HG02885 (cell line): Measurements from ENCODE around the gene NCF4.
A peak's percentile ranks its signal among the peaks of the same experiment; 100 is the strongest.

ENCODE experiments used
- ATAC-seq: cut with Tn5 transposase; IDR thresholded peaks from one replicate; pipeline ENCODE4 v1.9.1; 2021; ENCODE audit warnings: mild to moderate bottlenecking; ENCODE audit not compliant: unreplicated experiment, poor library complexity

Gene NCF4

DNA sequence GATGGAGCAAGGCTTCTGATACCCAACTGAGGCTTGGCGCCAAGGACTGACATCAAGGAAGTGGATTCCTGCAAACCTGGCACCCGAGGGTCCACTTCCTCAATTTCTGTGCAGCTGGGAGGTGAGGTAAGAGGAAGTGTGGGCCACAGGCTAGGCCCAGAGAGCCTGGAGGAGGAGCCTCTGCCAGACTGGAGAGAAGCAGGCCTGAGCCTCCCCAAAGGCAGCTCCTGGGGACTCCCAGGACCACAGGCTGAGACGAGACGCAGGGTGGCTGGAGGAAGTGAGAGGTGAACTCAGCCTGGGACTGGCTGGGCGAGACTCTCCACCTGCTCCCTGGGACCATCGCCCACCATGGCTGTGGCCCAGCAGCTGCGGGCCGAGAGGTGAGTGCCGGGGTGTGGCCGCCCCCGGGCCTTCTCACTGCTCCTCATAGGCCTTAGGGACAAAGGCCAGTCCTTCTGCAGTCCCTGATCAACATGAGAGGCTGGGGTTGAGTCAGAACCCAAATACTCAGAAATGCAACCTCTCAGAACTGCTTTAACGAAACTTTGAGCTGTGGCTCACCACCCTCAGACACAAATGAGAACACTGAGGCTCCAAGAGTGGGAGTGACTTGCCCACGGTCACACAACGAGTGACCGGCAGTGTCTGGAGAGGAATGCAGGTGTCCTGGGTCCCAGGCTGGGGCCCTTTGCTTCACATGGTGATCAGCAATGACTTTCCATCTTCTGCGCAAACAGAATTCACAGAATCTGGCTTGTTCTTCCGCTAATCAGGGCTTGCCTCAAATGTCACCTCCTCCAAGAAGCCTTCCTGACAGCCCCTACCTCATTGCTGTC lies at the start of gene NCF4:
Gene NCF4 (plus strand): TSS at position 186 of the 839 bp plus-strand sequence. CDS start 166 bp downstream, at position 352.
- ATAC-seq = peak; percentile 68

DNA sequence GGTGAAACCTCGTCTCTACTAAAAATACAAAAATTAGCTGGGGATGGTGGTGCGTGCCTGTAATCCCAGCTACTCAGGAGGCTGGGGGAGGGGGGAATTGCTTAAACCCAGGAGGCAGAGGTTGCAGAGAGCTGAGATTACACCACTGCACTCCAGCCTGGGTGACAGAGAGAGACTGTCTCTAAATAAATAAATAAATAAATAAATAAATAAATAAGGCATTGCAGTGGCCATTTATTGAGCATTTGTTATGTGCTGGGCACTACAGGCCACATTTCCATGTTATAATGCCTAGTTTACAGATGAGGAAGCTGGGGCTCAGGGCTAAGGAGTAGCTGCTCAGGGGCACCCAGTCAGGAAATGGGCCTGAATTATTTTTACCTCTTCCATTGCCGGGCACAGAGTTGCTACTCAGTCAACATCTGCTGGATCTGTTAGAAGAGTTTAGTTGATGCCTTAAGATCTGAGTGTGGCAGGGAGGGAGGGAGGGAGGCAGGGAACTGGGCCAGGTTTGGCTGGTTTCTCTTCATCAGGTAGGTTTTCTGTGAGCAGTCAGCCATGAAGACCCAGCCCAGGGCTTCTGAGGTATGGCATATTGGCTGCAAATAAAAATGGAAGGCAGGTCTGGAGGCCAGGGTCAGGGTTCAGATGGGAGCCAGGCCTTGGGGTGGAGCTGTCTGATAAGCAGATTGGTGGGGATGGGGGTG lies 49.6 kb upstream of the NCF4 start:
- no peak for ATAC-seq

DNA sequence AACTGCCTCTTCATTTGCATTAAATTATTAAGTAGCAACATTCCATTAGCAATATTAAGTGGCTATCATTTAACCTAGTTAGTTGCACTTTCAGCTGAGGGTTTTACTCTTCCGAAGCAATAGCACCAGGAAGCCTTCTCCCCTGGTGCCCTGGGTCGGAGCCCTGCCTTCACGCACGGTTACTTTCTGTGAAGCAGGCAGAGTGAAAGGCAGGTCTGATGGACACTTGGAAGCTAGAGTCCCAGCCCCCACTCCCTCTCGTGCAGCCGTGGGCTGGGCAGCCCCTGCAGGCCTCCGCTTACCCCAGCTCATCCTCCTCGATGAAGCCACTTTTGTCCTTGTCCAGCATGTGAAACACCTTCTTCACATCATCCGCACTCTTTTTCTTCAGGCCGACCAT lies 46.0 kb upstream of the NCF4 start:
- no peak for ATAC-seq

DNA sequence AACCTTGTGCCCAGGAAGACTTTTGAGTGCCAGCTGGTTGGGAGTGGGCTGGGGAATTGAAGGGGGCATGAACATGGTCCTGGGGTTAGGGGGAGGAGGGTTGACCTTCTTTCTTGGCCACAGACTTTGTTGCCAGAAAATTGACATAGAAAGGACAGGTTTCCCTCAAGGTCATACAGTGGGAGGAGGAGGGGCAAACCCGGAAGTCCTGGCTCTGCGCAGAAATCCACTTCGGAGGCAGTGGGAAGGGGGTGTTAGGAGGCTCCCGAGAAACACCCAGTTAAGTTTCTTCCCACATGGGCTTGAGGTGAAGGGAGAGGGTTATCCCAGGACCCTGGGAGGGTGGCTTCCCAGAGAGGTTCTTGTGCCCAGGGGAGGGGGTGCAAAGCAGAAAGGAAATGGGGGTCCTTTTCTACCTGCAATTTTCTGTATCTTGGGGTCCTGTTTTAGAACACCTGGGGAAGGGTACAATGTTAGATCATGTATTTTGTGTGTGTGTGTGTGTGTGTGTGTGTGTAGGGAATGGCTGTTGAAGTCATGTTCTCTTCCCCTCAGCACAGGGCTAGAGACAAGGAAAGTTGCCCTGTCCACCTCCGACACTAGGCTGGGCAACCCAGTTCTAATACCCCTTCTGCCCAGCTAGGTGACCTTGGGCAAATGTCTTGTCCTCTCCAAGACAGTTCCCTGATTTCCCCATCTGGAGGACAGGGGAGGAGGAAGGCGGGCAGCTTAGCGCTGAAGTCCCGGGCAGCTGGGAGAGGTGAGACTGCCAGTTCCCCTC lies 45.1 kb upstream of the NCF4 start:
- ATAC-seq = no peak

DNA sequence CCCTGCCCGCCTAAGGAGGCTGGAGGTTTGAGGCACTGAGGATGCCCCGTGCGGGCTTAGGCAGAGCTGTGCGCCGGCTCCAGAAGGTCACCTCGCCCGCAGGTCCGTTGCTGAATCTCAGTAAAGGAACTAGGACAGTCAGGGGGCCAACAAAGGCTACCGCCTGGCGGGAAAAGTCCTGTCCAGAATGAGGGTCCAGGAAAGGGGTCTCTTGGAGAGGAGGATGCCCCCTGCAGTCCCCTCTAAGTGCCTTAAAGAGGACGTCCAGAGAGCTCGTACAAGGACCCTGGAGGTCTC lies 44.5 kb upstream of the NCF4 start:
- no peak for ATAC-seq

DNA sequence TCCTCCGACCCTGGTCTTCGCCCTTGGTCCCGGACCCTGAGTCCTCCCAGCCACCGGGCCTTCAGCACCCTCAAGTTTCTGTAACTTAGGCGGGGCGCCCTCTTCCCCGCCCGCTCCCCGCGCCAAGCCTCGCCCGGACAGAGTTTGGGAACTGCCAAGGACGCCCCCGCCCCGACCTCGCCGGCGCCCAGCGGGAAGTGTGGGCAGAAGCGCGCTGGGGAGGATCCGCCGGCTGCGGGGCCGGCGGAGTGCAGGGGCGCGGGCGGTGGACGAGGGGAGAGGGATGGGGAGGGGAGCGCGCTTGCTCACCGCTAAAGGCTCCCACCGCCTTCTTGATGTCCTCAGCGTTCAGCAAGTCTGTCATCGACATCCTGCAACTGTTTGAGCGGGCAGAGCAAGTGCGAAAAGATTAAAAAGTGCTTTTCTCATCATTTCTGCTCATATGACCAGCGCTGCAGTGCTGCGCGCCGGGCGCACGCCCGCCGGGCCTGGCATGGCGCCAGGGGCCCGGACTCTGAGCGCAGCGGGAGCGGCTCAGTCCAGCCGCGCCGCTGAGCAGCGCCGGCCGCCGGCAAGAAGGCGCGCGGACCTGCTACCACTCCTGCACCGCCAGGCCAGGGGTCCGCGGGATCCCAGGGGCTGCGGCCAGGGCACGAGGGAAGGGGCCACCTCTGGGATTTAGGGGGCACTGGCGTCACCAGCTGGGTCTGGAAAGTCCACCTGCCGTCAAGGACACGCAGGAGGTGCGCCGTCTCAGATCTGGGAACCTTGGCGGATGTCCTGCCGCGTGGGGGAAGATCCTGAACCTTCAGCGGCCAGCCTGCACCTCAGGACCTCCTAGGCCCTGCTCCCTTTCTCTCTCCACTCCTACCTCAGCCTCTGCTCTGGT lies 43.9 kb upstream of the NCF4 start, which contains the start of gene PVALB:
Gene PVALB (minus strand): TSS at position 400 of the 889 bp plus-strand sequence. CDS start 30 bp downstream, at position 370.
- ATAC-seq = no peak

DNA sequence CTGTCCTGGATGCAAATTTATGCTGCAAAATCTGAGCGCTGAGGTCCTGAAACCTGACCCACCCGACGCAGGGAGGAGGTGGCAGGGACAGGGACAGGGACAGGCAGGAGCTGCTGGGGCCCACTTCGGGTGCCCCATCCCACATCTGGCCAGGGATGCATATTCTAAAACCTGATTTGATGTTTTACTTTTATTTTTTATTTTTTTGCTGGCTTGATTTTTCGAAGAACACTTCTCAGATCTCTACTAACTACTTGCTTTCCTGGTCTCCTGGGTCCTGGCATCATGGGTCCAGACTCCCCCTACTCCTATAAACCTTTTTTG lies 43.3 kb upstream of the NCF4 start:
- no peak for ATAC-seq

DNA sequence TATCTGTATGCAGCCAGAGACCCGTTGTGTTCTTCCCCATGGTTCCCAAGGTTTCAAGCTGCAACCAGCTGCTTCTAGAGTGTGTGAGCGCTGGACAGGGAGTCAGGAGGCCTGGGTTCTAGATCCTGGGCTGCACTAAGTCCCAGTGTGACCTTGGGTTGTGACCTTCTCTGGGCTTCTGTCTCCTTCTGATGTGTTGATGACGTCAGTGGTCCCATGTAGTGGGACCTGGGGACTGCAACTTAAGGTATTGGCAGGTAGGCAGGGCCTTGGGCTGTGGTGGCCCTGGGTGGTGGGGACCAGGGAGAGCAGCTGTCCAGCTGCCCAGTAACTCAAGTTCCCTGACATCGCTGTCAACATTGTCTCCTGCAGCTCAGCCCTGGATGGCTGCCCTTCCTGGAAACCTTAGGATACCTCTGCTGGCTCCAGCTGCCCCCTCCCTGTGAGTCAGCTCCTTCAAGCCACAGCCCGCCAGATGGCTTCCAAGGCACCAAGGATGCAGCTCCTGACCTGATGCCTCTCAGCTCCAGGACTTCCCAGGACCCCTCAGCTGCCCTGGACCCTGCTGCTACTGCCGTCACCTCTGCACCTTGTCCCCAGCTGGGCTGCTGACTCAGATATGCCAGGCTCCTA lies 42.7 kb upstream of the NCF4 start:
- ATAC-seq = no peak

DNA sequence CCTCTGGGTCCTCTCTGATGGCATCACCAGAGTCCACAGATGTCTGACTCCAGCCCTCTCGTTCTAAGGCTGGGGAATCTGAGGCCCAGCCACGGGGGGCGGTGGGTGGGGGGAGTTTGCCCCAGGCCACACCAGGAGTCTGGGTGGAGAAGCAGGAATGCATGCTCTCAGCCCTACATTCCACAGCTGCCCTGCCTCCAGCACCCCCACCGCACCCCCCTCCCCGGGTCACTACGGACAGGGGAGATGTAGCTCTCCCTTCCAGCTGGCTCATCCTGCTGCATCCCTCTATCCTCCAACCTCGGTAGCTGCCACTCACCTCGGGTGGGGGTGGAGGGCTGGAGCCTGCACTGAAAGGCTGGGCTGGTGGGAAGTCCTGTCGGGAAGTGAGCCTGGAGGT lies 41.7 kb upstream of the NCF4 start:
- no peak for ATAC-seq

DNA sequence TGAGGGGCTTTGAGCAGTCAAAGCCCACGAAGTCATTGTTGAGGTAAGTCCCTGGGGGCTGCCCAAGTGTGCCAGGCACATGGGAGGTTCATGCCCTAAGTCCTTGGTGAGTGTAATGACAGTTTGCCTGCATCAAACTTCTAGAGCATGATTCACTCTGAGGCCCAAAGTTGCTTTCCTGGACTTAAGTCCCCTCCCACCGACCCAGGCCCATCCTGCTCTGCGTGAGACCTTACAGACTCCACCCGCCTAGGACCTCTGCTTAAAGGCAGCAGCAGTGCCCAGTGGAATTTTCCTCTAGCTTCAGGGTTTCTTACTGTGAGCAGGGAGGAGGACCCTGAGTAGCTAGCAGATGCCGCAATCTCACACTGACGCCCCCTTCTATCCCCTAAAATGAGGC lies 38.2 kb upstream of the NCF4 start:
- ATAC-seq = no peak

DNA sequence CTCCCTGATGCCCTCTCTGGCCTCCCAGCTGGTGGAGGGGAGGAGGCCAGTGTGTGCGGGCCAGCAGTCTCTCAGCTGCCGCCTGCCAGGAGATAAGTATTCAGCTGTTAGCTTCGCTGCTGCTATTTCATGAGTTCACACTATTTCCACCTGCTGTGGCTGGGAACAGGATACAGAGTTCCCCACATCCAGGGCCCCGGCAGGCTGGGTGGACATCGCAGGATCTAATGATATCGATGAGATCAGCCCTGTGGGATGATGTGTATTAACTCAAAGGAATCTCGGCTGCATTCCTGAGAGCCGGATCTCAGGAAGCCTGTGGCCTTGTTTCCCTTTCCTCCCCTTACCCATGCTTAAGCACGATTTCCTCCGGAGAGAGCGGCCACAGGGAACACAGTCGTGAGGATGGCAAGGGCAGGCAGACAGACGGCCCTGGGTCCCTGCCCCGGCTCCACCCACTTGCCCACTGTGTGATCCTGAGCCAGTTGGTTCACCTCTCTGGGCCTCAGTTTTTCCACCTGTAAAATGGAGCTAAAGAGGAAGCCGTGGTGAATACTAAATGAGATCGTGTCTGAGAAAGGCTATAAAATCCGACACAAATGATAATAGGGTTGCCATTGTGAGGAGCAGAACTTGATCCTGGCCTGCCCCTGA lies 37.5 kb upstream of the NCF4 start:
- ATAC-seq = no peak

DNA sequence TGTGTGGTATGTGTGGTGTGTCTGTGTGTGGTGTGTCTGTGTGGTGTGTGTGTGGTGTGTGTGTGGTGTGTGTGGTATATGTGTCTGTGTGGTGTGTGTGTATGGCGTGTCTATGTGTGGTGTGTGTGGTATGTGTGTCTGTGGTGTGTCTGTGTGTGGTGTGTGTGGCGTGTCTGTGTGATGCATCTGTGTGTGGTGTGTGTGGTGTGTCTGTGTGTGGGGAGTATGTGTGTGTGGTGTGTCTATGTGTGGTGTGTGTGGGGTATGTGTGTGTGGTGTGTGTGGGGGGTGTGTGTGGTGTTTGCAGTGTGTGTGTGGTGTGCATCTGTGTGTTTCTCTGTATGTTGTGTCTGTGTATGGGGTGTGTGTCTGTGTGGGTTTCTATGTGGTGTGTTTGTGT lies 36.2 kb upstream of the NCF4 start:
- ATAC-seq = no peak

DNA sequence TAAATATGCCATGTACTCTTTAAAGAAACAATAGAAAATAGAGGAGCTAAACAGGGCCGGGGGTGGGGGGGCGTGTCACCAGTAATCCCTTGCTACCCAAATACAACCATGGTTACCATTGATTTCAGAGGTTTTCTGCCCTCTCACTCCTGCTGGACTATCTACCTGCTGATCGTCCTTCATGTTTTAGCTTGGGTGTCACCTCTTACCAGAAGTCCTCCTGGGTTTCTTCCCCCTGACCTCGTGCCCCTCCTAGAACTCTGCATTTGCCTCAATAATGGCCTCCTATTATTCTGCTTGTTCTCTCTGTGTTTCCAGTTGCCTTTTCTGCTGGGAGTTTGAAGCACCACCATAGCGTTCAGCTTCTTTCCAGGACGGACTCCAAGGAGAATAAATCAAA lies 34.5 kb upstream of the NCF4 start:
- ATAC-seq = no peak

DNA sequence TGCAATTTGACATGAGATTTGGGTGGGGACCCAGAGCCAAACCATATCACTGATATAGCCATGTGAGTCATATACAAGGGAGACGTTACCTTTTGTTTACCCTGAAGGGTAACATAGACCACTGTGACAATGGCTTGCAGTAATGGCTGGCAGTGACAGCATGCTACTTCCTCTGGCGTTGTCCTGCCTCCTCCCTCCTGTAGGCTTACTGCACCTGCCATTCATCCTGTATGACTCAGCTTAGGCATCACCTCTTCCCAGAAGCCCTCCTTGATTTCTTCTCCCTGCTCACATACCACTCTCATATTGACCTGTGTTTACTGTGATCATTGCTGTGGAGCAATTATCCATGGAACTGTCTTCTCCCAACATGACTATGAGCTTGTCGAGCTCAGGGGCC lies 32.0 kb upstream of the NCF4 start:
- ATAC-seq = no peak

DNA sequence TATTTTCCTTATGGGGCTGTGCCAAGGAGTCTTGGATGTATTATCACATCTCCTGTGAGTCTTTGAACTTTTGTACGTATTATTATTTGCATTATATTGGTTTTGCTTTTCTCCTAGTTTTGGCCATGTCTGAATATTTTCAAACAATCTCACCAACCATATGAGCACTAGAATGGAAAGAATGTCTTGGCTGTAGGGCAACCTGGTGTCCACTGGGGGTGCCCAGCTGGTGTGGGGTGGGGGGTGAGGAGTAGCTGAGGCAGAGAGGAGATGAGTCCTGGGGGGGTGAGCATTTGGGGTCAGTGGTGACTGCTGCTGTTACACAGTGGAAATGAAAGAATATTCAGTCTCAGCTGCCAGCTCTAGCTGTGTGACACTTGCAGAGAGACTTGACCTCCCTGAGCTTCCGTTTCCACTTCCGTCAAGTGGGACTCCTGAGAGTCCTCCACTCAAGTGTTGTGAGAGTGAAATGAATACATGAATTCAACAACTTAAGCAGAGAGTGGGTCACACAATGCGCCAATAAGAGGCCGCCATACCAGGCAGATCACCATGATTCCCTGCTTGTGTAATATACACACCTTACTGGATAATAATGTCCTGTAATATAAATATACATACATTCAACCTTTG lies 31.3 kb upstream of the NCF4 start:
- no peak for ATAC-seq

DNA sequence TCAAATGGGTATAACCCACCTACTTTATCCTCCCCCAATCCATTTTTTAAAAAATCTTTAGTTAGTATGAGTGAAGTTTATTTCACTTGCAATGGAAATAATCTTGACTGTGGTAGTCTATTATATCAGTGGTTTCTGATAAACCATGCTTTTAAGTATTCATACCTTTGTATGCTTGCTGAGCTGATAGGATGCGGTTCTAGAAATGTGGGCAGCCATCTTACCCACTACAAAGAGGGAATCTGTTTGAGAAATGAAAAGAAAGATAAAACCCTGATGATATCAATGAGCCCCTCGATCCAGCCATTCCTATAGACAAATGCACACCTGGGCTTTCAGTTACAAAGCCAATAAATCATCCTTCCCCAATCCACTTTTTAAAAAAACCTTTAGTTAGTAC lies 30.2 kb upstream of the NCF4 start:
- ATAC-seq = no peak

DNA sequence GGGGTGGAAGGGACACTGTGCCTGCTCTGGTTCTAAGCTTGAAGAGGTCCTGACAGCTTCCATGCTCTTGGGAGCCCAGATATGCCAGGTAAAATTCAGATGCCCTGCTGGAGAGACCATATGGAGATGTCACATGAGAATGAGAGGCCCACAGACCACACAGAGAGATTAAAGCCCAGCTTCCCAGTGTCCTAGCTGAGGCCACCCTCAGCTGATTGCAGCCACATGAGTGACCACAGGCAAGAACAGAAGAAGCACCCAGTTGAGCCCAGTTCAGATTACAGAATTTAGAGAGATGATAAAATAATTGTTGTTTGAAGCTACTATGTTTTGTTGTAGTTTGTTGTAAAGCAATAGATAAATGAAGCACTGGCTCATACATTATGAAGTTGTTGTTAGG lies 29.6 kb upstream of the NCF4 start:
- no peak for ATAC-seq

DNA sequence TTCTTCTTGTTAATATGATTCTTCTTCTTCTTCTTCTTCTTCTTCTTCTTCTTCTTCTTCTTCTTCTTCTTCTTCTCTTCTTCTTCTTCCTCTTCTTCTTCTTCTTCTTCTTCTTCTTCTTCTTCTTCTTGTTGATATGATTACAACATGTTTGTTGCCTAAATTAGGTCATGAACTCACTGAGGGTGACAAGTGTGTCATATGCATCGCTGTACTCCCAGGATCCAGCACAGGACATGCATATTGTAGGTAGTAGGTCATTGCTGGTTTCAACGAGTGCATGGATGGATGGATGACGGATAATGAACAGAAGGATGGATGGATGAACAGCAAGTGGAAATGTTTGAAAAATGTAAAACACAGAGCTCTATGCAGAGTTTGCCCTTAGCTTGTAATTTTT lies 29.1 kb upstream of the NCF4 start:
- no peak for ATAC-seq

DNA sequence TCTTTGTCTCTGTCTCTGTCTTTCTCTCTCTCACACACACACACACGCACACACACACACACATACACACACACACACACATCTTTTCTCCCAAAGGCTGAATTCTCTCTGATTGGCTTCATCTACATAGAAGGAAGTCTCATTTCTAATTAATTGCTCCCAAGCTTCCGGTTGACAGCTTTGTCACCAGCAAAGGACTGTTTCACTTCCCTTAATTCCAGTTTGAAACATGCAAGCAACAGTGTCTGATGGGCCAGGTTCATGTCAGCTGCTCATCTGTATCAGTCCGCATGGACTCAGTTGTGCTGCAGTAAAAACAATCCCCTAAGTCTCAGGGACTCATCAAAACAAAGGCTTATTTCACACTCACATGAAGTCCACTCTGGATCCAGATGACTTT lies 27.7 kb upstream of the NCF4 start:
- ATAC-seq = no peak
